Activated T-helper 1 cell treated with anti-CD3 and anti-CD28 coated beads, Interleukin-2, amount 50 U/mL, for 16 hours (primary cell): ENCODE results near the gene STRAP.
A peak's percentile ranks its signal among the peaks of the same experiment; 100 is the strongest.
"Not testable (repeated sequence)": the region's sequence is repeated elsewhere in the genome, so short reads cannot be mapped to it uniquely, and the experiment has no call there.

Experiments
- DNase-seq, 2 donors: peaks; one replicate each; pipeline ENCODE4 v3.0.0-alpha.2; 2020; ENCODE audit warnings: low read depth in 1 of 2, low spot score in 1 of 2

STRAP gene

GRCh38 chr12:15868186-15868585 is 14.0 kb upstream of the STRAP start:
- no peak for DNase-seq

GRCh38 chr12:15873556-15873955 is 8.6 kb upstream of the STRAP start:
- no peak for DNase-seq

GRCh38 chr12:15874556-15875145 is 7.5 kb upstream of the STRAP start:
- not testable (repeated sequence) for DNase-seq

GRCh38 chr12:15875863-15876262 is 6.3 kb upstream of the STRAP start:
- DNase-seq = no peak

- DNase-seq = no peak
Observed at GRCh38 chr12:15879413-15879812, 2.8 kb upstream of the STRAP start.

GRCh38 chr12:15880721-15881120 is 1.5 kb upstream of the STRAP start:
- DNase-seq = no peak

GRCh38 chr12:15883536-15883935 is 1.3 kb downstream of the STRAP start:
- no peak for DNase-seq

- no peak for DNase-seq
Observed at GRCh38 chr12:15886372-15887042, 4.3 kb downstream of the STRAP start.

- DNase-seq = no peak
Observed at GRCh38 chr12:15887043-15887817, 5.0 kb downstream of the STRAP start.

GRCh38 chr12:15892645-15893259 is 10.6 kb downstream of the STRAP start:
- DNase-seq = no peak

- no peak for DNase-seq
Observed at GRCh38 chr12:15893260-15893659, 11.1 kb downstream of the STRAP start.

GRCh38 chr12:15896867-15897266 is 14.7 kb downstream of the STRAP start:
- DNase-seq = no peak

GRCh38 chr12:15897433-15897832 is 15.2 kb downstream of the STRAP start:
- DNase-seq = no peak

- DNase-seq = no peak
Observed at GRCh38 chr12:15899282-15899870, 17.2 kb downstream of the STRAP start.

- no peak for DNase-seq
Observed at GRCh38 chr12:15904378-15904920, 22.3 kb downstream of the STRAP start.

- DNase-seq = no peak
Observed at GRCh38 chr12:15910468-15910863, 28.3 kb downstream of the STRAP start.

- DNase-seq = peak; percentile 27 to 35
Observed at GRCh38 chr12:15910864-15911721, 28.9 kb downstream of the STRAP start, which contains the start of gene DERA. Gene DERA, plus strand, starts transcription at chr12:15911332. Its CDS starts 52 bp downstream, at chr12:15911384.

- DNase-seq = not testable (repeated sequence)
Observed at GRCh38 chr12:15911931-15912330, 29.7 kb downstream of the STRAP start.

- not testable (repeated sequence) for DNase-seq
Observed at GRCh38 chr12:15914131-15914530, 31.9 kb downstream of the STRAP start.

- no peak for DNase-seq
Observed at GRCh38 chr12:15918066-15918465, 35.9 kb downstream of the STRAP start.
